ENCODE data around the gene ANKS1B.

DNA sequence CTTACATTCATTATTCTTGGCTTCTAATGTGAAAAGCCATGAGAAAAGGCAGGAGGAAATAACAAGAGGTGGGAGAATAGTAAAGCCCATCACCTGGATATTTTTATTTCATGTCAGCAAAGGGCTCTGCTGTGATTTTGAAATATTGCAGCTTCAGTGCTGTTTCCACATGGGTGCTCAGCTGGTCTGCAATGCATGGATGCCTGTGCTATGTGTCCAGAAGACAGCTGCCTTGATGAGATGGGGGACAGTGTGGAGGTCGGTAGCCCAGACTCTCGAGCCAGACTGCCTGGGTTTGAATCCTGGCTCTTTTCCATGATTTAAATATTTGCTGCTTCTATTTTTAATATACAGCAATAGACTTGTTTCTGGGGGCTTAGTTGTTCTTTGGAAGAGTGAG is 814.7 kb downstream of the ANKS1B start:
- no peak for TF ChIP-seq CTCF (IDR thresholded peaks at IDR 0.05)
- no peak for TF ChIP-seq POLR2A (IDR thresholded peaks at IDR 0.05)
